Measurements from ENCODE around the gene TUBG2. TPM values are rescaled to one million over a fixed set of nuclear protein-coding genes. Genes with fewer than 3 reads are reported as not detected.

TUBG2 gene
- total RNA-seq, 1 donor from 2014 or later = 26.9 TPM

DNA sequence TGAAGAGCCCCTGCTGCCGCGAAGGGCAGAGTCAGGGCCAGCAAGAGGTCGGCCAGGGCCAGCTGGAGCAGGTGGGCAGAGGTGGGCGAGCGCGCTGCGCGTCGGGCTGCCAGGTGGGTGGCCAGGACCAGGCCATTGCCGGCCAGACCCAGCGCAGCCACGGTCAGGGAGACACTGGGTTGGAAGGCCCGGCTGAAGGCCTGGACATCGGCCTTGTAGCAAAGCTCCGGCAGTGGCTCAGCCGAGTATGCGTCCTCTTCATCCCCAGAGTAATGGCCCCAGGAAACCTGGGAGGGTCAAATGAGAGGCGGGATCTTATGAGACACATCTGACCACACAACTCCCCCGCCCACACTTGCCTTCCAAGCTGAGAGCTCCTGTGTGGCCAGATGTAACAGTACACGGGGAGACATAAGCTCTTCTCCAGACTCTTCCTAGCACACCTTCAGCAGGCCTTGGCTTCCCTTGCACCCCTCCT lies 21.3 kb downstream of the TUBG2 start:
- H3K9me3 Mint-ChIP-seq (ENCODE audit: low read depth) = no peaks in the 10 kb centered on the region
- TF ChIP-seq, protein P1, sequence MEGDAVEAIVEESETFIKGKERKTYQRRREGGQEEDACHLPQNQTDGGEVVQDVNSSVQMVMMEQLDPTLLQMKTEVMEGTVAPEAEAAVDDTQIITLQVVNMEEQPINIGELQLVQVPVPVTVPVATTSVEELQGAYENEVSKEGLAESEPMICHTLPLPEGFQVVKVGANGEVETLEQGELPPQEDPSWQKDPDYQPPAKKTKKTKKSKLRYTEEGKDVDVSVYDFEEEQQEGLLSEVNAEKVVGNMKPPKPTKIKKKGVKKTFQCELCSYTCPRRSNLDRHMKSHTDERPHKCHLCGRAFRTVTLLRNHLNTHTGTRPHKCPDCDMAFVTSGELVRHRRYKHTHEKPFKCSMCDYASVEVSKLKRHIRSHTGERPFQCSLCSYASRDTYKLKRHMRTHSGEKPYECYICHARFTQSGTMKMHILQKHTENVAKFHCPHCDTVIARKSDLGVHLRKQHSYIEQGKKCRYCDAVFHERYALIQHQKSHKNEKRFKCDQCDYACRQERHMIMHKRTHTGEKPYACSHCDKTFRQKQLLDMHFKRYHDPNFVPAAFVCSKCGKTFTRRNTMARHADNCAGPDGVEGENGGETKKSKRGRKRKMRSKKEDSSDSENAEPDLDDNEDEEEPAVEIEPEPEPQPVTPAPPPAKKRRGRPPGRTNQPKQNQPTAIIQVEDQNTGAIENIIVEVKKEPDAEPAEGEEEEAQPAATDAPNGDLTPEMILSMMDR (IDR thresholded peaks at IDR 0.05; ENCODE audit: unreplicated experiment) = no peak
- H3K27me3 Mint-ChIP-seq = peaks cover 47% of the 10 kb centered on the region
- H3K4me3 Mint-ChIP-seq (ENCODE audit: low read depth) = peak overlapping the region; percentile 38
- H3K27ac Mint-ChIP-seq = no peak overlapping the region
- DNase-seq (ENCODE audit: low spot score, unreplicated experiment) = no peak
- peaks cover 15% of the 10 kb centered on the region for H3K4me1 Mint-ChIP-seq (ENCODE audit: low read depth)
- H3K36me3 Mint-ChIP-seq (ENCODE audit: insufficient read depth) = peaks cover 2% of the 10 kb centered on the region

GRCh38 chr17:42681976-42682721 lies 23.1 kb downstream of the TUBG2 start, which contains the start of gene CNTNAP1:
CNTNAP1 (plus strand) TSS chr17:42682531; CDS start chr17:42682830, 299 bp downstream.
- no peaks in the 10 kb centered on the region for H3K9me3 Mint-ChIP-seq (ENCODE audit: low read depth)
- TF ChIP-seq, protein P1 (IDR thresholded peaks at IDR 0.05; ENCODE audit: unreplicated experiment) = no peak
- peaks cover 4% of the 10 kb centered on the region for H3K36me3 Mint-ChIP-seq (ENCODE audit: insufficient read depth)
- no peak for DNase-seq (ENCODE audit: low spot score, unreplicated experiment)
- H3K27ac Mint-ChIP-seq = peak within 1 kb of the TSS; percentile 60
- H3K27me3 Mint-ChIP-seq = peaks cover 53% of the 10 kb centered on the region
- H3K4me1 Mint-ChIP-seq (ENCODE audit: low read depth) = peaks cover 15% of the 10 kb centered on the region
- H3K4me3 Mint-ChIP-seq (ENCODE audit: low read depth) = peak within 1 kb of the TSS; percentile 38

DNA sequence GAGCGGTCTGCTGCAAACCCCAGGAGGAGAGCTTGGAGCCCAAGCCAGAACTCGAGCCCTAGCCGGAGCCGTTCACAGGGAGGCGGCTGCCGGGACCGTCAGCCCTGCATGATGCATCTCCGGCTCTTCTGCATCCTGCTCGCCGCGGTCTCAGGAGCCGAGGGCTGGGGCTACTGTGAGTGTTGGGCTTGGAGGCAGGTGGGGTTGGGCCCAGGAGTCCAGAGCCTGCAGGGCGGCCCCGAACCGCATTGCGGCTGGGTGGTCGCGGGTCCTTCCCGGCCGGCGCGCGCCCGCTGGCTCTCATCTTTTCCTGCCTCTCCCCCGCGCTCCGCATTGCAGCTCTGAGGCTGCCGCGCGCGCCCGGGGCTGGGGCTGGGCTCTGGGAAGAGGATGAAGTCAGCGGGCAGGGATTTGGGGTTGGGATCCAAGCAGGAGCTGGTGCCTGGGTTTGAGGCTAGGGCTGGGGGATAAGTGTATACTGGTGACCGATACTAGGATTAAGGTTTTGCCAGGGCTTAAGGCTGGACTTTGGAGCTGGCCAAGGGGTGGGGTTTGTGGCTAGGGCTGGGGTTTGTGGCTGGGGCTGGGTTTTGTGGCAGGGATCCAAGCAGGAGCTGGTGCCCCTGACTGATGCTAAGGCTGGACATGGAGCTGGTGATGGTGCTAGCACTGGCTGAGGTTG lies 23.8 kb downstream of the TUBG2 start:
- no peak for DNase-seq (ENCODE audit: low spot score, unreplicated experiment)
- TF ChIP-seq, protein P1 (IDR thresholded peaks at IDR 0.05; ENCODE audit: unreplicated experiment) = no peak
- no peak overlapping the region for H3K27ac Mint-ChIP-seq
- peak overlapping the region; percentile 38 for H3K4me3 Mint-ChIP-seq (ENCODE audit: low read depth)
- H3K4me1 Mint-ChIP-seq (ENCODE audit: low read depth) = peaks cover 12% of the 10 kb centered on the region
- H3K36me3 Mint-ChIP-seq (ENCODE audit: insufficient read depth) = peaks cover 4% of the 10 kb centered on the region
- H3K9me3 Mint-ChIP-seq (ENCODE audit: low read depth) = no peaks in the 10 kb centered on the region
- peaks cover 53% of the 10 kb centered on the region for H3K27me3 Mint-ChIP-seq

GRCh38 chr17:42683407-42684034 lies 24.4 kb downstream of the TUBG2 start:
- Mint-ChIP-seq H3K9me3 (ENCODE audit: low read depth) (no peaks in the 10 kb centered on the region), H3K27me3 (peaks cover 53% of the 10 kb centered on the region), H3K4me3 (ENCODE audit: low read depth) (no peak overlapping the region), H3K36me3 (ENCODE audit: insufficient read depth) (peaks cover 4% of the 10 kb centered on the region), H3K4me1 (ENCODE audit: low read depth) (peaks cover 9% of the 10 kb centered on the region), H3K27ac (no peak overlapping the region)
- TF ChIP-seq, protein P1 (IDR thresholded peaks at IDR 0.05; ENCODE audit: unreplicated experiment) = no peak
- no peak for DNase-seq (ENCODE audit: low spot score, unreplicated experiment)

DNA sequence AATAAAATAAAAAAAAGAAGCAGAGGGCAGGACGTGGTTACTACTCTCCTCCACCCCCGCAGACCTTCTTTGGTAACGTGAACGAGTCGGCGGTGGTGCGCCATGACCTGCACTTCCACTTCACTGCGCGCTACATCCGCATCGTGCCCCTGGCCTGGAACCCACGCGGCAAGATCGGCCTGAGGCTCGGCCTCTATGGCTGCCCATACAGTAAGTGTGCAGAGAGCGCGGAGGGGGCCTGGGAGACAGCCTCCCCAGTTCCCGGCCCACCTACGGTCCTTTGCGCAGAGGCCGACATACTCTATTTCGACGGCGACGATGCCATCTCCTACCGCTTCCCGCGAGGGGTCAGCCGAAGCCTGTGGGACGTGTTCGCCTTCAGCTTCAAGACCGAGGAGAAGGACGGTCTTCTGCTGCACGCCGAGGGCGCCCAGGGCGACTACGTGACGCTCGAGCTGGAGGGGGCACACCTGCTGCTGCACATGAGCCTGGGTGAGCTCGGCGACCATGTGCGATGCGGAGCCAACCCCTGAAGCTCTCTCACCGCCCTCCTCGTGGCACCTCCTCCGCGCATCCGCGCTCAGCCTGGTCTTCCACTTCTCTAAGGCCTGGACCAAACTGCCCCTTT lies 26.0 kb downstream of the TUBG2 start:
- Mint-ChIP-seq H3K4me3 (ENCODE audit: low read depth) (no peak overlapping the region), H3K27me3 (peaks cover 50% of the 10 kb centered on the region), H3K27ac (no peak overlapping the region), H3K9me3 (ENCODE audit: low read depth) (no peaks in the 10 kb centered on the region), H3K4me1 (ENCODE audit: low read depth) (peaks cover 8% of the 10 kb centered on the region), H3K36me3 (ENCODE audit: insufficient read depth) (peaks cover 4% of the 10 kb centered on the region)
- TF ChIP-seq, protein P1 (IDR thresholded peaks at IDR 0.05; ENCODE audit: unreplicated experiment) = no peak
- no peak for DNase-seq (ENCODE audit: low spot score, unreplicated experiment)
